Measurements from ENCODE around the gene VRK1. TPM values are rescaled to one million over a fixed set of nuclear protein-coding genes. Genes with fewer than 3 reads are reported as not detected.

The VRK1 gene
- total and polyA plus RNA-seq, 2 of the 4 experiments (the other 2 are of a cell fraction): 14.2 to 19.9 TPM

GRCh38 chr14:96817750-96818666 lies 20.8 kb downstream of the VRK1 start (continued):
- TF ChIP-seq MXI1 (IDR thresholded peaks at IDR 0.05; ENCODE audit: borderline replicate concordance, low read depth, low read length) (no peak), RFX5 (IDR thresholded peaks at IDR 0.05; ENCODE audit: low read depth, low read length) (no peak)

- DNase-seq (no peak), ATAC-seq (ENCODE audit: low read depth) (no peak)
- Histone ChIP-seq H3K36me3 (ENCODE audit: control insufficient read depth, insufficient read depth, low read length) (no peaks in the 10 kb centered on the region), H3K4me2 (ENCODE audit: low read depth, low read length) (no peak overlapping the region), H2BK15ac (ENCODE audit: low read depth, low read length) (no peak overlapping the region), H3K4ac (ENCODE audit: low read depth, low read length) (no peak overlapping the region), H2AK5ac (ENCODE audit: low read depth, low read length) (no peak overlapping the region), H4K91ac (ENCODE audit: insufficient read depth, low read depth, low read length) (no peak overlapping the region), H2AFZ (replicated peaks; ENCODE audit: low read length, poor library complexity) (no peak overlapping the region), H3K23ac (ENCODE audit: low read depth, low read length) (no peak overlapping the region), H3K4me1 (ENCODE audit: control insufficient read depth, insufficient read depth, low read length) (peaks cover 3% of the 10 kb centered on the region; the same call in 1 of the 2 replicates), H3K9me3 (ENCODE audit: control insufficient read depth, insufficient read depth, low read length) (no peaks in the 10 kb centered on the region), H4K8ac (ENCODE audit: low read depth in 2 of 2, low read length in 2 of 2) (no peak overlapping the region), H3K27me3 (ENCODE audit: control insufficient read depth, insufficient read depth, low read length) (no peaks in the 10 kb centered on the region), H2AK9ac (replicated peaks; ENCODE audit: low read depth, low read length, poor library complexity) (no peak overlapping the region), H3K56ac (ENCODE audit: extremely low read depth, insufficient read depth, low read length) (no peak overlapping the region), H3K27ac (ENCODE audit: insufficient read depth, low read length) (no peak overlapping the region), H2BK120ac (ENCODE audit: low read depth, low read length) (no peak overlapping the region), H4K5ac (ENCODE audit: low read depth, low read length) (no peak overlapping the region), H3K9me1 (ENCODE audit: insufficient read depth, low read length) (peaks cover 8% of the 10 kb centered on the region; the same call in 1 of the 2 replicates), H2BK20ac (ENCODE audit: low read depth, low read length) (no peak overlapping the region), H3K18ac (ENCODE audit: low read depth, low read length) (no peak overlapping the region), H4K20me1 (ENCODE audit: insufficient read depth, low read length) (no peaks in the 10 kb centered on the region), H3K79me1 (ENCODE audit: low read depth in 1 of 2, low read length in 2 of 2) (peaks cover 19 to 35% of the 10 kb centered on the region in 2 experiments), H3K9ac (ENCODE audit: low read depth, low read length) (no peak overlapping the region), H3K4me3 (ENCODE audit: insufficient read depth, low read depth, low read length) (no peak overlapping the region), H2BK5ac (ENCODE audit: low read depth, low read length, poor library complexity, severe bottlenecking) (no peak overlapping the region), H3K14ac (replicated peaks; ENCODE audit: low read depth, low read length) (no peak overlapping the region)
- no TSS peak for BruUV-seq (replicated peaks)
- ChIA-PET CTCF (interaction anchor here (0.6 to 1.2 kb wide), 2 partner anchors 10 to 11 kb away, joined by 3 to 4 read pairs; no protein-coding TSS in a partner anchor), POLR2A (ENCODE audit: unreplicated experiment) (no interaction called here)
- in situ Hi-C loops (cut with MboI; ENCODE audit: low sequenced_read_pairs): no loop called here
- intact Hi-C loops (cut with micrococcal nuclease): no loop called here
- dilution Hi-C loops (cut with HindIII; ENCODE audit: low sequenced_read_pairs, unreplicated experiment): no loop called here
- TF ChIP-seq POLR2A (IDR thresholded peaks at IDR 0.05; ENCODE audit: low read depth, low read length) (no peak), FOS (IDR thresholded peaks at IDR 0.05; ENCODE audit: low read depth, low read length) (no peak), RFX5 (IDR thresholded peaks at IDR 0.05; ENCODE audit: low read depth, low read length) (no peak)
- 100% methylated on average over 2 of the region's 3 CpGs; no CpG with 5 or more reads in 1 of the 2 experiments for WGBS, 2 experiments (ENCODE audit: extremely low coverage in 2 of 2, insufficient read length in 1 of 2)
These were observed 24.3 kb downstream of the VRK1 start for GRCh38 chr14:96821501-96821900.
